ENCODE results near the gene SPON2.

Gene SPON2

GRCh38 chr4:1172228-1172851 lies at the start of gene SPON2:
Gene SPON2 (minus strand): TSS chr4:1172583.
- peak; percentile 26 for DNase-seq (ENCODE audit: low read depth)
- TF ChIP-seq, protein P1, sequence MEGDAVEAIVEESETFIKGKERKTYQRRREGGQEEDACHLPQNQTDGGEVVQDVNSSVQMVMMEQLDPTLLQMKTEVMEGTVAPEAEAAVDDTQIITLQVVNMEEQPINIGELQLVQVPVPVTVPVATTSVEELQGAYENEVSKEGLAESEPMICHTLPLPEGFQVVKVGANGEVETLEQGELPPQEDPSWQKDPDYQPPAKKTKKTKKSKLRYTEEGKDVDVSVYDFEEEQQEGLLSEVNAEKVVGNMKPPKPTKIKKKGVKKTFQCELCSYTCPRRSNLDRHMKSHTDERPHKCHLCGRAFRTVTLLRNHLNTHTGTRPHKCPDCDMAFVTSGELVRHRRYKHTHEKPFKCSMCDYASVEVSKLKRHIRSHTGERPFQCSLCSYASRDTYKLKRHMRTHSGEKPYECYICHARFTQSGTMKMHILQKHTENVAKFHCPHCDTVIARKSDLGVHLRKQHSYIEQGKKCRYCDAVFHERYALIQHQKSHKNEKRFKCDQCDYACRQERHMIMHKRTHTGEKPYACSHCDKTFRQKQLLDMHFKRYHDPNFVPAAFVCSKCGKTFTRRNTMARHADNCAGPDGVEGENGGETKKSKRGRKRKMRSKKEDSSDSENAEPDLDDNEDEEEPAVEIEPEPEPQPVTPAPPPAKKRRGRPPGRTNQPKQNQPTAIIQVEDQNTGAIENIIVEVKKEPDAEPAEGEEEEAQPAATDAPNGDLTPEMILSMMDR (conservative IDR thresholded peaks at IDR 0.05; ENCODE audit: low read length): no peak
- peak within 1 kb of the TSS; percentile 56 for H3K4me3 ChIP-seq (ENCODE audit: low read length)

DNA sequence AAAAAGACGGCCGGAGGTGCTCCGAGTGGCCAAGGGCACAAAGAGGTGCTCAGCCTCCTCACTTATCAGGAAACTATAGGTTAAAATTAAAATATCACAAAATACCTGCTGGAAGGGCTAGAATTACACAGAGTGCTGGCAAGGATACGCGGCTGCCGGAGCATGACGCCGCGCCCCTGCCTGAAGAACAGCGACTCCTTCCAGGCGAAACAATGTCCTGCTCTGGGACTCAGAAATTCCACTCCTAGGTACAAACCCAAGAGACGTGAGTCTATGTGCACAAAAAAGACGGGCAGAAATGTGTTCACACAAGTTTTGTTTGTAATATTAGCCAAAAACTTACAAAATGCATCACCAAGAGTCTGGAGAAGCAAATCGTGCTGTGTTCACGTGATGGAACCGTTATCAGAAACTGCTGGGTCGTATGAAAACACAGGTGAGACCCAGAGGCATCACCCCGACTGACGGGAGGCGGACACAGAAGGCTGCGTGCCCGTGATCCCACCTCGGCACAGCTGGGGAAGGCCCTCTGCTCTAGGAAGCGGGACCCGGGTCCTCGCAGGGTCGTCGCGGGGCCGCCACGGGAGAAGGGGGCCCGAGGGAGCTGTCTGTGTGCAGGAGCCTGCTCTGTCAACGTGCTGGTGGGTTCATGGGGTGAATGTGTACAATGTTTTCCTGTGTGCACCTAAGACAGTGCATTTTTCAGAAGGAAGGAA lies 48.9 kb upstream of the SPON2 start:
- no peak overlapping the region for H3K4me3 ChIP-seq (ENCODE audit: low read length)
- TF ChIP-seq, protein P1 (conservative IDR thresholded peaks at IDR 0.05; ENCODE audit: low read length): no peak
- no peak for DNase-seq (ENCODE audit: low read depth)

GRCh38 chr4:1220566-1220965 lies 48.2 kb upstream of the SPON2 start:
- TF ChIP-seq, protein P1 (conservative IDR thresholded peaks at IDR 0.05; ENCODE audit: low read length): no peak
- no peak for DNase-seq (ENCODE audit: low read depth)
- H3K4me3 ChIP-seq (ENCODE audit: low read length): no peak overlapping the region

DNA sequence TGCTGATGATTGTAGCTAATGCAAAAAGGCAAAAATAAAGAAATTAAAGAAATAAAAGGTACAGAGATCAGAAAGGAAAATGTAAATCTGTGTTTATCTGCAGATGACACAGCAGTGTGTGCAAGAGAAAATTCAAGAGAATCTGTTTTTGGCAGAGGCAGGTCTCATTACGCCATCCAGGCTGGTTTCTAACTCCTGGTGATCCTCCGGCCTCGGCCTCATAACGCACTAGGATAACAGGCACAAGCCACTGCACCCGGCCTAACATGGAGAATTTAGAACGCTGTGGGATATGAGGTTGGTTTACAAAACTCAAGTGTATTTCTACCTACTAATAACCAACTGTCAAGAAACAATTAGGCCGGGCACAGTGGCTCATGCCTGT lies 47.2 kb upstream of the SPON2 start:
- TF ChIP-seq, protein P1 (conservative IDR thresholded peaks at IDR 0.05; ENCODE audit: low read length): no peak
- H3K4me3 ChIP-seq (ENCODE audit: low read length): no peak overlapping the region
- DNase-seq (ENCODE audit: low read depth): no peak

GRCh38 chr4:1218634-1219565 lies 46.5 kb upstream of the SPON2 start:
- no peak overlapping the region for H3K4me3 ChIP-seq (ENCODE audit: low read length)

DNA sequence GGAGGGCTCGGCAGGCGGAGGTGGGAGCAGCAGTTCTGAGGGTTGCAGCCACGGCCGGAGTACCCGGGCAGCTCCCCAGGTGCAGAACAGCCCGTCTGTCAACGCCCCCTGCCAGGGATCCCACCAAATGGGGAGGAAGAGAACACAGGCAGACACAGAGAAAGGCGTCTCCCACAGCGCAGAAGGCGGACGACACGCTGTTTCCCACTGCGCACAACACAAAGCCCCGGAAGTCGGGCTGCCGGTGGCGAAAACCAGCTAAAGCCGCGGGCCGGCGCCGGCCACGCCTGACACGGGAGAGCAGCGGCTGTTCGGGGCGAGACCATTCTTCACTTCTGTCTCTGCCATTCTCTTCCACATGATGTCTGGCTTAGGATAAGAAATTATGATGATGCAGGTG lies 45.0 kb upstream of the SPON2 start:
- no peak overlapping the region for H3K4me3 ChIP-seq (ENCODE audit: low read length)
- DNase-seq (ENCODE audit: low read depth): no peak
- TF ChIP-seq, protein P1 (conservative IDR thresholded peaks at IDR 0.05; ENCODE audit: low read length): no peak

More at GRCh38 chr4:1218634-1219565, 46.5 kb upstream of the SPON2 start:
- no peak for DNase-seq (ENCODE audit: low read depth)
- TF ChIP-seq, protein P1 (conservative IDR thresholded peaks at IDR 0.05; ENCODE audit: low read length): no peak
